CD1c-positive myeloid dendritic cell (primary cell): ENCODE results near the gene PHF2.

Experiments used
- DNase-seq: peaks from one replicate; pipeline ENCODE4 v3.0.0-alpha.2; 2016; ENCODE audit errors: extremely low spot score

PHF2 gene

DNA sequence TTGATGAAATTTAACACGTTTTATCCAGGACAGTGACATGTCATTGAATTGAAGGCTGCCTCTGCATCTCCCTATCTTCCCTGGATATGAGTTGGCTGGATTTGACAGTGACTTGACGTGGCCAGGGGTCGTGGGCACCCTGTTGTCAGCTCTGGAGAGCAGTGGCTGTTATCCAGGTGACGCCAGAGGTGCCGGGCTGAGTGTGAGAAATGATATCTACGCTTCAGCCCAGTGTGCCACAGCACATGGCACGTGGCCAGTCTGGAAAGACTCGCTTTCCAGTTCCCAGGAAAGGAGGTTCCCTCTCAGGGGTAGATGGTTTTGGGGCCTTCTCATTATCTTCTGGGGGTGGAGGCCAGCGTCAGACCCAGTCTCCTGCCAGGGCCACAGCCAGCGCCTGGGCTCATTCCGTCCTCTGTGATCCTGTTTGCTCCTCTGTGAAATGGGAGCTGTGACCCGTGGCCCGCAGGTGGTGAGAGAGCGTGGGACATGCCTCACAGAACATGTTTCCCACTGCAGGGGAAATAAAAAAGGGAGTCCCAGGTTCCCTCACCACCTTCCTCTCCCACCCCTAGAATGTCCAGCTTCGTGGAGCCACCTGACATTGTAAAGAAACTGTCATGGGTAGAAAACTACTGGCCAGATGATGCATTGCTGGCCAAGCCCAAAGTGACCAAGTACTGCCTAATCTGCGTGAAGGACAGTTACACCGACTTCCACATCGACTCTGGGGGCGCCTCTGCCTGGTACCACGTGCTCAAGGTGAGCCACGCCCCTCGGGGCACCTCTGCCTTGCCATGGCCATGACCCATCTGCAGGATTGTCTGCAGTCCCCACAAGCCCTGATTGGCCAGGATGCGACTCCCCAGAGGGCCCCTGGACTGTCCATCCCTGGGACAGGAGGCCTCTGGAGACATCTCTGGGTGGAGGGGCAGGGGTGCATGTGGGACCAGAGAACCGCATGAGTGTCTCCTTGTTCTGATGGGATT is 76.5 kb downstream of the PHF2 start:
- no peak for DNase-seq

DNA sequence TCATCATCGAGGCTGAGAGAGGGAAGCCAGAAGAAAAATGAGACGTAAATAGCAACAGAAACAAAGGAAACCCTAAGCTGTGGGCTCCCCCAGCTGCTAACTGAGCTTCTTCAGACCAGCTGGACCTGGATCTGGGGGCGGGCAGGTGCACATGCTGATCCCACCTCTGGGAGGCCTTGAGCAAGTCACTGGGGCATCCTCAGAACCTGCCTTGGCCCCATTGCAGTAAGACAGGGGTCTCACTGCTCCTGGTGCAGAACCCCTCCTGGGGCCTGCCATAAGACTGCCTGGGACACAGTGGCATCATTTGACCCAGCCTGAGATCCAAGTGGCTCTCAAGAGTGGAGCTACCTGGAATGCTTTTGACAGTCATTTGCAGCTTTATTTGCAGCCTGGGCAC is 77.4 kb downstream of the PHF2 start:
- DNase-seq, result no peak

DNA sequence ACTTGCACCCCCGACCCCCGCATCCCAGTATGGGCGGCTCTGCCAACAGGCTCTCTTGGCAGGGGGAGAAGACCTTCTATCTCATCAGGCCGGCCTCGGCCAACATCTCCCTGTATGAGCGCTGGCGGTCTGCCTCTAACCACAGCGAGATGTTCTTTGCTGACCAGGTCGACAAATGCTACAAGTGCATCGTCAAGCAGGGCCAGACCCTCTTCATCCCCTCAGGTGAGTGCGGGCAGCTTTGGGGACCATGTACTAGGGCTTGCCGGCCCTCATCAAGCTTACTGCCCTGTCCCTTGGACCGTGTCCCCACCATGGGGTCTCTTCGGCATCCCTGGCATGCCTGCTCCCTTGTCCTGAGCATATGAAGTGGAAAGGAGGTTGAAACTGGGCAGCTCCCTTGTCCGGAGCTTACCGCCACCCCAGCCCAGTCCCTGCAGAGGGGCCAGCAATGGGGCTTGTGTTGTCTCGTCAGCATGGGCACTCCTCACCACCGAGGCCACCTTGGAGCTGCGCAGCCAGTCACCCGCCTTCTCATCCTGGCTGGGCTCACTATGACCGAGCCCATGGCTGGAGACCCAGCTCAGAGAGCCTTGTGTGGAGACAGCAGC is 78.1 kb downstream of the PHF2 start:
- DNase-seq, result no peak

DNA sequence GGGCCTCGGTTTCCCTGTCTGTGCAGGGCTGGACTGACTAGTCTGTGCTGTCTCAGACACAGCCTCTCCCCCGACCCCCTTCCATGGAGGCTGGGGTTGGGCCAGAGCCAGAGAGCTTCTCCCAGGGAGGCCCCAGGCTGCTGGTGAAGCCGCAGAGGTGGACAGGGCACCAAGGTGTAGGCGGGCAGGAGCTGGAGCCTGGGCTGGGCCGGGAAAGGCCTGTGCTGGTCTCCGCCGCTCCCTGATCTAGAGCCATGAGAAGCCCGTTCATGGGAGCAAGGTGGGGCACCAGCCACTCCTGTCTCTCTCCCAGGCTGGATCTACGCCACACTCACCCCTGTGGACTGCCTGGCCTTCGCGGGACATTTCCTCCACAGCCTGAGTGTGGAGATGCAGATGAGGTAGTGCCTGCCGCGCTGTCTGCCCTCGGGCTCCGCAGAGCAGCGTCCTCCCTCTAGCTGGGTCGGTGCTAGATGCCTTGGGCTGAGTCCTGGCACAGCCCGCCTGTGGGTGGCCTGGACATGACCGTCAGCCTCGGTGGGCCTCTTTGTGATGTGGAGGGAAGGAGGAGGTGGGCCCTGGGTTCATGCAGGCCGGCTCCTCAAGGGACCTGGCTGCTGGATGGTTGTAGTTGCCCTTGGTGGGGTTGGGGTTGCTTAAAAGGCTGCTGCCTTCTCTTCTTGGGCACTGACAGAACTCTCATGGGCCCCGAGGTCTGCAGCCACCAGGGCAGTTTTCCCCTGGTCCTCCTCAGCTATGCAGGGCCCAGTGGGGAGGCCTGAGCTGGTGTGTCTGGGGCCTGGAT is 79.4 kb downstream of the PHF2 start:
- DNase-seq, result no peak

DNA sequence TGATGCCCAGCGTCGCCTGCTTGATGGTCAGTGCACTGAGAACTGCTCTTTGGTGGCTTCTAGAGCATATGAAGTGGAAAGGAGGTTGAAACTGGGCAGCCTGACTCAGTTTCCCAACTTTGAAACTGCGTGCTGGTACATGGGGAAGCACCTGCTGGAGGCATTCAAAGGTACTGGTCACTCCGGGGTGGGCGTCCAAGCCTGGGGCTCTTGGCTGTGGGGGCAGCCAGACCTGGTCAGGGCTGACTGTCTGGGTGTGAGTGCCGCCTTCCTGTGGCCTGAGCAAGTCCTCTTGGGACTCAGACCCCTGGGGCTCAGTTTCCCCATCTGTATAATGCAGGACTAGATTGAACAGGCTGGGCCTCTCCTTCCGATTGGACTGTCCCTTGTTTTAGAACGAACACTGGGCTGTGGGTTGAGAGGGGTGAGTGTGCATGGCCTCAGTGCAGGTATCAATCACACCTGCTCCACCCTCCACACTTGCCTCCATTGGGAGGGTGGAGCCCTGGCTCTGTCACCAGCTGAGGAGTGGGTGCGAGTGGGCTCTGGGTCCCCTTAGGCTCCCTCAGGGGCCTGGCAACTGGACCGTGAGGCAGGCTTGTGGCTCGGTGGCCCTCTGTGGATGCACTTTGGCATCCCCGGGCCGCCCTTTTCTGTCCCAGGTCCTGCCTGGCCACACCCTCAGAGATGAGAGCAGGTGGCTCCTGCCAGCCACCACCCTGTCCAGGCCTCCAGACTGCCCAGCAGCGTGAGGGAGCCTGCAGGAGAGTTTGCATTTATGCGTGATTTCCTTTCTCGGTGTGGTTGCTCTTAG is 80.2 kb downstream of the PHF2 start:
- no peak for DNase-seq

DNA sequence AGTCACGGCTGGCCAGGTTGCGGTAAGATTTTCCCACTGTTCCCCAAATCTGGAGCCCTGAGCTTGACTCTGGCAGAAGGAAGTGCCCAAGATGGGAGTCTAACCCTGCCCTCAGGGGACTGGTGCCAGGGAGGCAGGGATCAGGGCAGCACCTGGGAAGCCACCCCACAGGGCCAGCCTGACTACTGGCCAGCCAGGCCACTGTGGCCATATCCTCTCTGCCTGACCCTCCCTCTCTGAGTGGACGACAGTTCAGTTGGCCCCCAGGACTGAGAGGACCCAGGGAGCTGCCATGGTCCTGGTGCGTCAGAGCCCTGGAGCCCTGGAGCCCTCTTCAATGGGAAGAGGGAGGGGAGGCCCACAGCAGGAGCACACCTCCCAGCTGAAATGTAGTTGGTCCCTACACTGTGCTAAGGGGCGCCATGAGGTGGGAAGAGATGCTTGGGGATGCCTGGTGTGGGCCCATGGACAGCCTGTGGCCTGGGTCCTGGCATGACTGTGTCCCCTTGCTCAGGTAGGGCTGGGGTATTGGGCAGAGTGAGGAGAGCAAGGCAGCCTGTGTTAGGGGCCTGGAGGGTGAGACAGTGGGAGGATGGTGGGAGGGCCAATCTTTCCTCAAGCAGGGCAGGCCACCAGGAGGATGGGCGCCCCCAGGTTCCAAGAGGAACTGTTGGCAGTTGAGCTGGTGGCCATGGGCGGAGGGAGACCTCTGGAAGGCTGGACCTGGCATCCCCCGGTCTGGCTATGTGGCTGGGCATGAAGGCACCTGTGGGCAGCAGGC is 81.1 kb downstream of the PHF2 start:
- no peak for DNase-seq

DNA sequence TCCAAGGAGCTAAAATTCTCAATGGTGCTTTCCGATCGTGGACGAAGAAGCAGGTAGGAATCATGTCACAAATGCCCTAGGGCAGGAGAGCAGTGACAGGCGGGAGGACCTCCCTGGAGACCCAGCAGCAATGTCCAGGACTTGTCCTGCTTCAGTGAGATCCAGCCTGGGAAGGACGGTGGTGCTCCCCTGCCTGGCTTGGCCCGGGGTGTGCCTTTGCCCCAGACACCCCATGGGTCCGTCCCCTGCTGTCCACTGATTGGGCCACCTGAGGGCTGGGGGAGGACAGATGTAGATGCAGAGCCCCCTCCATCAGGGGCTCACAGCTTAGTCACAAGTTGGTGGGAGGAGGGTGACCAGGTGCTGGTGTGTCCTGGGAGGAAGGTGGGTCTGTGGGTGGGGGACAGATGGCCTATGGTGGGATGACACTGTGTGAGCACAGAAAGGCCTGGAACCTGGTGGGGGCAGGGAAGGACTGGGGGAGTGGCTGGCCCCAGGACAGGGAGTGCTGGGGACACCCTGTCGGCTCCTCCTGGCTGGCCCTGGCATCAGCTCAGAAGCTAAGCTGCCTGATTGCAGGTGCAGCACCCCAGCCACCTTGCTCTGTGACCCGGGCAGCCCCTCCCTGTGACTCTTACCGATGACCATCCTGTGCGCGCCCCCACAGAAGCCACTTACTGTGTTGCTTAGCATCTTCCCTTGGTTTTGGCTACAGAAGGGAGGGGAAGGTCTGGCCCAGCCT is 82.0 kb downstream of the PHF2 start:
- no peak for DNase-seq

DNA sequence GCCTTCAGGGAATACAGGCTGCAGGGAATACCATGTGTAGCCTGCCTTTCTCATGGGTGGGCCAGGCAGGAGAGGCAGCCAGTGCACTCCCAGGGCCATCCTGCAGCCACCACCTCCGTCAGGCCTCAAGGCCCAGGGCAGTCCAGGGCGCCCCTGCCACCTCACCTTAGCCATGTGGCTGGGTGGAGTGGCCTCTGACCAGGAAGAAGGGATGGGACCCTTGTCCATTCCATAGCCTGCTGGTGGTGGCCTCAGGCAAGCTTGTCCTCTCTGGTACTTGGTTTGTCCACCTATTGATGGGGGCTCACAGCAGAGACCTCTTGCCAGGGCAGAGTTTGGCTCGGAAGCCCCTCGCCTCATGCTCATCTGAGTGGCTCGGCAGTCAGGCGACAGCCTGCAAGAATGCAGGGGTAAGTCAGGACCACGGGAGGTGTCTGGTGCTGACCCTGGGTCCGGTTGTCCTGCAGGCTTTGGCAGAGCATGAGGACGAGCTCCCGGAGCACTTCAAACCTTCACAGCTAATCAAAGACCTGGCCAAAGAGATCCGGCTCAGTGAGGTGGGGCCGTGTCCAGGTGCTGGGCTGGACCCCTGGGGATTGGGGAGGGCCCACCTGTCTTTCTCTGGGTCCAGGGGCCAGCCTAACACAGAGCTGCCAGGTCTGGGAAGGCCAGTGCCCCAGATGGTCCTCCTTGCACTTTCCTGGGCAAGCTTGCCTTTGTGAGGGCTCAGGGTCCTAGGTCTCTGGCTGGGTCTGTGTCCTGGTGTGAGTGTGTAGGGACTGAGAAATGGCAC is 82.9 kb downstream of the PHF2 start:
- no peak for DNase-seq

DNA sequence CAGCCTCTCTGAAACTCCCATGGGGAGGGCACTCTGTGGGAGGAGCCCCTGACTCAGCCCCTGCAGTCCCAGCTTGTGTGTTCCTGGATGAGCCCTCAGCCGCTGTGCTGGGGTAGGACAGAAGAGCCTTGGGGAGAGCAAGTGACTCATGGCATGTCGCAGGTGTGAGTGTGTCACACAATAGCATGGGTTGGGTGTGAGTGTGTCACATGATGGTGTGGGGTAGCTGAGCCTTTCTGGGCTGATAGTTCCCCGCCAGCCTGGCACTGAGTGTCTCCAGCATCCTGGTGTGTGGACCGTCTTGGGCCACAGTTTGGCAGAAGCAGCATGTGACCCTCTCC is 83.4 kb downstream of the PHF2 start:
- no peak for DNase-seq

DNA sequence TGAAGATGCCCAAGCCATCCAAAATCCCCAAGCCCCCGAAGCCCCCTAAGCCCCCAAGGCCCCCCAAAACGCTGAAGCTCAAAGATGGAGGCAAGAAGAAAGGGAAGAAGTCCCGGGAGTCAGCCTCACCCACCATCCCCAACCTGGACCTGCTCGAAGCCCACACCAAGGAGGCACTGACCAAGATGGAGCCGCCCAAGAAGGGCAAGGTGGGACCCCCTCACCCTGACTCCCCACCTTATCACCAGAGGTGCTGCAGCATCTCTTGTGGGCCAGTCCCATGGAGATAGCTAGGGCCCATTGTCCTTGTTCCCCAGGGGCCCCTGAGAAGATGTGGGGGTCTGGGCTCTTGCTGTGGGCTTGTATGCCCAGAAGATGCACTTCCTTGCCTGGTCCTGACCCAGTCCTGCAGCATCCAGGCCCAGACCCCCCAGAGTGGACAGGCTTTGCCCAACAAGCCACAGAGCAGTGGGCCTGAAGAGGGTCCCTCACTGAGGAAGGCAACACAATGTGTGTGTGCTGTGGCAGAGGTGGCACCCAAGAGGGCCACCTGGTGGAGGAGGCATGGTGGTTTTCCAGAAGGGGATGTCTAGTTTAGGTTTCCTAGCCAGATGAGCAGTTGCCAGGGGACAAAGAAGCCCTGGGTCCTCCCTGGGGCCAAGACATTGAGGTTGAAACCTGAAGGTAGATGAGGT is 84.1 kb downstream of the PHF2 start:
- DNase-seq, result no peak

DNA sequence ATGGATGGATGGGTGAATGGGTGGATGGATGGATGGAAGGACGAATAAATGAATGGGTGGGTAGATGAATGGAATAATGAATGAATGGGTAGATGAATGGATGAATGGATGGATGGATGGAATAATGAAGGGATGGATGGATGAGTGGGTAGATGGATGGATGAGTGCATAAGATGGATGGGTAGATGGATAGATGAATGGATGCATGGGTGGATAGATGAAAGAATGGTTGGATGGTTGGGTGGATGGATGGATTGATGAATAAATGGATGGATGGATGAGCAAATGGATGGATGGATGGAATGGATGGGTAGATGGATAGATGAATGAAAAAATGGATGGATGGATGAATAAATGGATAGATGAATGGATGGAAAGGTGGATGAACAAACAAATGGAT is 85.2 kb downstream of the PHF2 start:
- no peak for DNase-seq

DNA sequence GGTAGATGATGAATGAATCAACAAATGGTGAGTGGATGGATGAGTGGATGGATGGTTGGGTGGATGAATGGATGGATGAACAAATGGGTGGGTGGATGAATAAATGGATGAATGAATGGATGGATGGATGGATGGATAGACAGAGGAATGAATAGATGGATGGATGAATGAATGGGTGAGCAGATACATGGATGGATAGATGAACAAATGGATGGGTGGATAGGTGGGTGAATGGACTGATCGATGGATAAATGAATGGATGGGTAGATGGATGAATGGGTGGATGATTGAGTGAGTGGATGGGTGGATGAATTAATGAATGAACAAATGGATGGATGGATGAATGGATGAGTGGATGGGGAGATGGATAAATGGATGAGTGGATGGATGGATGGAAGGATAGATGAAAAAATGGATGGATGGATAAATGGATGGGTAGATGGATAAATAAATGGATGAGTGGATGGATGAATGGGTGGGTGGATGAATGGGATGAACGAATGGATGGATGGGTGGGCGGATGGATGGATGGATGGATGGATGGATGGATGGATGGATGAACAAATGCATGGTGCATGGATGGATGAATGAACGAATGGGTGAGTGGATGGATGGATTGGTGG is 85.7 kb downstream of the PHF2 start:
- no peak for DNase-seq

DNA sequence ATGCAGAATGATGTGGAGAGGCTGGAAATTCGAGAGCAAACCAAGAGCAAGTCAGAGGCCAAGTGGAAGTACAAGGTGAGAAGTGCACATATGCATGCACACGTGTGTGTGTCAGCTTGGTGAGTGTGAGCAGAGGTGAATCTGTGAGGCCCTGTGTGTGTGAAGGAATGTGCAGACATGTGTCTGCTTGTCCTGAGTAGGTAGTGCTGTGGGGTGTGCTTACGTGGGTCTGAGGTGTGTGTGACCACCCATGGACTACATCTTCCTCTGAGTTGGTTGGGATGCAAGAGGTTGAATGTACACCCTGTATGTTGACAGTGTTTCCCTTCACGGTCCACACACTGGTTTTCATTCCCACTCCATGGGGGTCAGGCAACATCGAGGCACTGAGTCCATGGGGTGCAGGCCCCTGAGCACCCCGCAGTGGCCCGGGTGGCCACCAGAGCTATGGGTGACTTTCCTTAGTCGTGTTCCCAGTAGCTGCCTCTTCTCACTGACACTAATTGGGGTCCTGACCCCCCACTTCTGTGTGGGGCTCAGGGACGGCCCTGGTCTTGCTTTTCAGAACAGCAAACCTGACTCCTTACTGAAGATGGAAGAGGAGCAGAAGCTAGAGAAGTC is 86.7 kb downstream of the PHF2 start:
- no peak for DNase-seq

DNA sequence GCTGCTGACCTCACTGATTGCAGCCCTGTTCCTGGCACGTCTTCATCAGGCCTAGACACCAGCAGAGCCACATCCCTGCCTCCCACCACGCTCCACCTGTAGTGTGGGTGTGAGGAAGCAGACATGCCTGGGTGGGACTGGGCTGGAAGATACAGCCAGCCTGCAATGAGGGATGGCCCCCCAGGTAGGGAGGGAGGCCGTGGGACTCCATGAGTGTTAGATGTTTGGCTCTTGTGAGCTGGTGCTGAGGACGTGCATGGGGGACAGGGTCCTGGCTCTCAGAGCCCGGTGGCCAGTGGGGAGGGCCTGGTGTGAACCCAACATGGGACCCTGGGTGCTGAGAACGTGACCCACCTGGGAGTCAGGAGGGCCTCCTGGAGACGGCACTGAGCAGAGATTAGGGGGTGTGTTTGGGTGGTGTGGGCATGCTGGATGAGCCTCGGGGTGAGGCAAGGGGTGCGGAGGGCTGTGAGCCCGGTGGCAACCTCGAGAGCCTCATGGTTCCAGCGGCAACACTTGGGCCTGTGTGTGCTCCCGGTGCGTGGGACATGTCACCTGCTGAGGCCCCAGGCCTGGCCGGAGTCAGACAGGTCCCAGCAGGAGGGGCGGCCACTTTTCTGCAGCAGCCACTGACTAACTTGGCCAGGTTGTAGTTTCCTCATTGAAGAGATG is 87.6 kb downstream of the PHF2 start:
- DNase-seq, result no peak

DNA sequence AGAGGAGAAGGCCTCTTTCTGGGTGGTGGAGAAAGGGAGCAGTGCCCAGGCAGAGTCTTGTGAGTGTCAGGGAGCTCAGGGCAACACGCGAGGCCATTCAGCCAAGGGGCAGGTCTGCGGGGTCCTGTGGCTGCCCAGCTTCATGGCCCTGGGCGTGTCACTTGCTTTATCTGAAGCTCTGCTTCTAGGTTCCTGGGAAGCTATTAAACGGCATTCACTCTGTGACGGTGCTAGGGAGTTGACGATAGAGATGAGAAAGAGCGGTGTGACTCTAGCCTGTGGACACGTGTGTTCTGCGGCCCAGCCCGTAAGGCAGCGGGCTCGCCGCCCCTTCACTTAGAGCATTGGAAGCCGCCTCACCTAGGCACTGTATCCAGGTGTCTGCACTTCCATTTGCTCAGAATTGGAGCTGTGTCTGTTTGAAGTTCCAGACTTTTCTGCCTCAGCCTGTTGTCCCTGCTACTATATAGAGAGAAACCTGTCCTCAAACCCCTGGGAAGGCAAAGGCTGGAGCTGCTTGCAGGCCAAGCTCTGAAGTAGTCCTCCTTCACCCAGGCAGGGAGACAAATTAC is 88.3 kb downstream of the PHF2 start:
- DNase-seq, result no peak

DNA sequence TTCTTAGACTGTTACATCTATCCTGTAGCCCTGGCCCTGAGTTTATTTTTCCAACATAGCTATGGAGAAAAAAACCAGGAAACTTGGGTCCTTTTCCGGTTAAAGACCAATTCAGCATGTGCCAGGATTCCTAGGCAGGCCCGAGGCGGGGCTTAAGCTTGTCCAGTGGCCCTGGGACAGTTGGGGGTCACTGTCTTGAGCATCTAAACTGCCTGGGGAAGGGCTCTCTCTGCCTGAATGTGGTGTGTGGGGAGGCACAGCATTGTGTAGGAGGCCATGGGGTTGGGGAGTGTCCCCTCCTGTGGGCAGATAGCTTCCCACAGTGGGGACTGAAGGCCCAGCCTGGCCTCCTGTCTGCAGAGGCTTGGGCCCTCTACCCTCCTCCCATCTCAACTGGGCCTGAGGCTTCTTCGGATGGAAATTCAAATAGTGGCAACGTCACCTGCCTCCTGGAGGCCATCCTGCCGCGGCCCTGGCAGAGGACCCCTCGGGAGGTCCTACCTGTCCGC is 88.8 kb downstream of the PHF2 start:
- no peak for DNase-seq
